Endothelial cell (in vitro differentiated cells): Measurements from ENCODE around the gene KCTD14. TPM values are rescaled to one million over a fixed set of nuclear protein-coding genes. Genes with fewer than 3 reads are reported as not detected.

Experiments used
- DNase-seq: peaks from one replicate; pipeline ENCODE4 v3.0.0; 2021; ENCODE audit warnings: low spot score
- H3K27ac Mint-ChIP-seq: one replicate; pipeline ENCODE4 v1.8.0; 2021; ENCODE audit warnings: mixed read lengths, inconsistent platforms; ENCODE audit not compliant: unreplicated experiment
- H3K27me3 Mint-ChIP-seq: one replicate; pipeline ENCODE4 v1.8.0; 2021; ENCODE audit warnings: mild to moderate bottlenecking, moderate library complexity, mixed read lengths, inconsistent platforms; ENCODE audit not compliant: unreplicated experiment
- H3K36me3 Mint-ChIP-seq: one replicate; pipeline ENCODE4 v1.8.0; 2021; ENCODE audit warnings: mild to moderate bottlenecking, low read depth, mixed read lengths, inconsistent platforms; ENCODE audit not compliant: unreplicated experiment
- H3K4me1 Mint-ChIP-seq: one replicate; pipeline ENCODE4 v1.8.0; 2021; ENCODE audit warnings: mild to moderate bottlenecking, mixed read lengths, inconsistent platforms; ENCODE audit not compliant: unreplicated experiment
- H3K4me3 Mint-ChIP-seq: one replicate; pipeline ENCODE4 v1.8.0; 2021; ENCODE audit warnings: mild to moderate bottlenecking, mixed read lengths, inconsistent platforms; ENCODE audit not compliant: unreplicated experiment
- H3K9me3 Mint-ChIP-seq: one replicate; pipeline ENCODE4 v1.8.0; 2021; ENCODE audit warnings: mixed read lengths, inconsistent platforms; ENCODE audit not compliant: unreplicated experiment
- CTCF ChIP-seq: fragments of 200-600 bp; sonication (generic); IDR thresholded peaks from one replicate; pipeline ENCODE4 v1.5.0; 2021; ENCODE audit warnings: antibody characterized with exemption; ENCODE audit not compliant: unreplicated experiment
- total RNA-seq: library from RNA; stranded (reverse); fragmentation: NEBNext Ultra II Directional; extraction: Animal tissue kit (Norgen Biotek cat#: 25700); gene quantifications from one replicate; pipeline ENCODE4 v1.2.1, GENCODE V29; 2021; ENCODE audit not compliant: unreplicated experiment

Gene KCTD14
- total RNA-seq, 1 donor from 2014 or later: 0.97 TPM

DNA sequence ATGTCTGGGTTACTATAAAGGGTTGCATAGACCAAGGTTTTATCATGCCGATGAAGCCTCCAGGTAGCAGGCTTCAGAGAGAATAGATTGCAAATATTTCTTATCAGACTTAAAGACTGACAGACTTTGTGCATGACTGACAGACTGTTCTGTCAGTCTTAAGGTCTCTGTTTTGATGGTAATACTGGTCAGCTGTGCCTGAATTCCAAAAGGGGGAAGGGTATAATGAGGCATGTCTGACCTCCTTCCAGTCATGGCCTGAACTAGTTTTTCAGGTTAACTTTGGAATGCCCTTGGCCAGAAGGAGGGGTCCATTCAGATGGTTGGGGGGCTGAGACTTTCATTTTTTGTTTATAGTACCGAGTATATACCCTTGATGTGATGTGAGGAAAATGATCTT is 4.7 kb upstream of the KCTD14 start:
- TF ChIP-seq CTCF: no peak
- Mint-ChIP-seq H3K36me3 (no peaks in the 10 kb centered on the region), H3K4me1 (peaks cover 9% of the 10 kb centered on the region), H3K27ac (no peak overlapping the region), H3K9me3 (no peaks in the 10 kb centered on the region), H3K4me3 (no peak overlapping the region), H3K27me3 (peaks cover 4% of the 10 kb centered on the region)
- no peak for DNase-seq

DNA sequence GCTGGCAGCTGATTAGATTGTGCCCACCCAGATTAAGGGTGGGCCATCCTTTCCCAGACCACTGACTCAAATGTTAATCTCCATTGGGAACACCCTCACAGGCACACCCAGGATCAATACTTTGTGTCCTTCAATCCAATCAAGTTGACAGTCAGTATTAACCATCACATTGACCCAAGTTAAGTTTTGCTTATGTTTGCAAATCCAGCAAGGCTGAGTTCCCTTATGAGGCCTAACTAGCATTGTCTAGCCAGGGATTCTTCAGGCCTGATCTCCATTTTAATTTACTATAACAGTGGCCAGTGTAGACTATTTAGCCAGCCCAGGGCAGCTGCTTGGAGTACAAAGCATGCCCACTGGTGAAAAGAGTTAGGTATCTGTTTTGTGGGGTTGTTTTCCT is 2.3 kb upstream of the KCTD14 start:
- no peak overlapping the region for H3K27ac Mint-ChIP-seq
- TF ChIP-seq CTCF: no peak
- no peak overlapping the region for H3K4me3 Mint-ChIP-seq
- H3K36me3 Mint-ChIP-seq: no peaks in the 10 kb centered on the region
- H3K27me3 Mint-ChIP-seq: peaks cover 7% of the 10 kb centered on the region
- H3K4me1 Mint-ChIP-seq: peaks cover 7% of the 10 kb centered on the region
- DNase-seq: no peak
- H3K9me3 Mint-ChIP-seq: no peaks in the 10 kb centered on the region

GRCh38 chr11:78023426-78023825 is 350 bp upstream of the KCTD14 start:
- H3K27ac Mint-ChIP-seq: no peak overlapping the region
- no peak for DNase-seq

GRCh38 chr11:78021611-78022010 is 1.5 kb downstream of the KCTD14 start:
- Mint-ChIP-seq H3K4me3 (no peak overlapping the region), H3K4me1 (peaks cover 3% of the 10 kb centered on the region), H3K36me3 (no peaks in the 10 kb centered on the region), H3K27ac (no peak overlapping the region), H3K27me3 (peaks cover 7% of the 10 kb centered on the region), H3K9me3 (no peaks in the 10 kb centered on the region)
- no peak for TF ChIP-seq CTCF
- no peak for DNase-seq

More at GRCh38 chr11:78023426-78023825, 350 bp upstream of the KCTD14 start:
- Mint-ChIP-seq H3K9me3 (no peaks in the 10 kb centered on the region), H3K4me1 (peaks cover 3% of the 10 kb centered on the region), H3K27me3 (peaks cover 7% of the 10 kb centered on the region), H3K36me3 (no peaks in the 10 kb centered on the region), H3K4me3 (no peak overlapping the region)
- no peak for TF ChIP-seq CTCF

- Mint-ChIP-seq H3K27ac (no peak overlapping the region), H3K4me3 (no peak overlapping the region), H3K9me3 (no peaks in the 10 kb centered on the region), H3K36me3 (no peaks in the 10 kb centered on the region), H3K4me1 (peaks cover 3% of the 10 kb centered on the region), H3K27me3 (peaks cover 7% of the 10 kb centered on the region)
- no peak for DNase-seq
- no peak for TF ChIP-seq CTCF
Observed at GRCh38 chr11:78020246-78020645, 2.8 kb downstream of the KCTD14 start.
